GM19240 (cell line): Measurements from ENCODE around the gene COL9A3.

ENCODE experiments used
- DNase-seq: peaks from one replicate; pipeline ENCODE4 v3.0.0; 2011; ENCODE audit warnings: low spot score; ENCODE audit not compliant: insufficient read length

The COL9A3 gene

GRCh38 chr20:62811320-62811719, 5.5 kb upstream of the COL9A3 start:
- DNase-seq = no peak

- no peak for DNase-seq
Measured at GRCh38 chr20:62811720-62812119, 5.1 kb upstream of the COL9A3 start.

- DNase-seq = no peak
Measured at GRCh38 chr20:62812181-62812906, 4.5 kb upstream of the COL9A3 start.

- DNase-seq = no peak
Measured at GRCh38 chr20:62812907-62813200, 4.0 kb upstream of the COL9A3 start.

- DNase-seq = no peak
Measured at GRCh38 chr20:62813588-62813987, 3.3 kb upstream of the COL9A3 start.

GRCh38 chr20:62814060-62814708, 2.7 kb upstream of the COL9A3 start:
- DNase-seq = no peak

- no peak for DNase-seq
Measured at GRCh38 chr20:62814709-62815065, 2.2 kb upstream of the COL9A3 start.

GRCh38 chr20:62815066-62815991, 1.5 kb upstream of the COL9A3 start:
- DNase-seq = no peak

- no peak for DNase-seq
Measured at GRCh38 chr20:62816031-62816883, 593 bp upstream of the COL9A3 start.

GRCh38 chr20:62817975-62818591, 1.2 kb downstream of the COL9A3 start:
- no peak for DNase-seq

- DNase-seq = no peak
Measured at GRCh38 chr20:62818592-62819493, 2.0 kb downstream of the COL9A3 start.

GRCh38 chr20:62819494-62820174, 2.8 kb downstream of the COL9A3 start:
- no peak for DNase-seq

GRCh38 chr20:62820208-62820961, 3.5 kb downstream of the COL9A3 start:
- no peak for DNase-seq

GRCh38 chr20:62820962-62821725, 4.3 kb downstream of the COL9A3 start:
- DNase-seq = no peak

GRCh38 chr20:62821726-62822210, 4.9 kb downstream of the COL9A3 start:
- no peak for DNase-seq

- no peak for DNase-seq
Measured at GRCh38 chr20:62822239-62822787, 5.5 kb downstream of the COL9A3 start.
